NCI-H1694 (cell line): Measurements from ENCODE around the gene NUDT22.
A peak's percentile ranks its signal among the peaks of the same experiment; 100 is the strongest.

Source experiments
- DNase-seq: peaks from one replicate; lab custom pipeline; 2025; lab: John Stamatoyannopoulos, UW

Gene NUDT22

GRCh38 chr11:64206457-64207255 is 19.4 kb upstream of the NUDT22 start, which contains the start of gene FERMT3:
Gene FERMT3, plus strand, starts transcription at chr11:64206721. Its CDS starts 644 bp downstream, at chr11:64207365.
- DNase-seq, result no peak

- DNase-seq, result no peak
Measured at GRCh38 chr11:64207256-64208085, 18.6 kb upstream of the NUDT22 start.

- no peak for DNase-seq
Measured at GRCh38 chr11:64208086-64208795, 17.8 kb upstream of the NUDT22 start.

GRCh38 chr11:64208796-64209562 is 17.1 kb upstream of the NUDT22 start:
- no peak for DNase-seq

- no peak for DNase-seq
Measured at GRCh38 chr11:64209563-64209843, 16.6 kb upstream of the NUDT22 start.

- DNase-seq, result peak; percentile 20
Measured at GRCh38 chr11:64210301-64211020, 15.6 kb upstream of the NUDT22 start.

- DNase-seq, result no peak
Measured at GRCh38 chr11:64211181-64211872, 14.7 kb upstream of the NUDT22 start.

- DNase-seq, result no peak
Measured at GRCh38 chr11:64216879-64217278, 9.2 kb upstream of the NUDT22 start.

- no peak for DNase-seq
Measured at GRCh38 chr11:64218628-64219353, 7.3 kb upstream of the NUDT22 start.

GRCh38 chr11:64219354-64219684 is 6.8 kb upstream of the NUDT22 start:
- DNase-seq, result no peak

- DNase-seq, result no peak
Measured at GRCh38 chr11:64219755-64220154, 6.3 kb upstream of the NUDT22 start.

GRCh38 chr11:64220271-64220670 is 5.8 kb upstream of the NUDT22 start:
- DNase-seq, result no peak

GRCh38 chr11:64220798-64221197 is 5.3 kb upstream of the NUDT22 start:
- no peak for DNase-seq

GRCh38 chr11:64222651-64223000 is 3.4 kb upstream of the NUDT22 start:
- no peak for DNase-seq

- DNase-seq, result no peak
Measured at GRCh38 chr11:64223001-64223651, 2.9 kb upstream of the NUDT22 start.

- DNase-seq, result no peak
Measured at GRCh38 chr11:64224151-64224890, 1.8 kb upstream of the NUDT22 start.

GRCh38 chr11:64224891-64225607 is 1.0 kb upstream of the NUDT22 start:
- DNase-seq, result no peak

GRCh38 chr11:64226507-64227051 is 505 bp downstream of the NUDT22 start:
- DNase-seq, result no peak
